SHP77 (cell line): ENCODE measurements around the gene PAK6.

Experiments
- DNase-seq, 2 experiments: peaks; one replicate each; lab custom pipeline; 2025; lab: John Stamatoyannopoulos, UW

Gene PAK6

DNA sequence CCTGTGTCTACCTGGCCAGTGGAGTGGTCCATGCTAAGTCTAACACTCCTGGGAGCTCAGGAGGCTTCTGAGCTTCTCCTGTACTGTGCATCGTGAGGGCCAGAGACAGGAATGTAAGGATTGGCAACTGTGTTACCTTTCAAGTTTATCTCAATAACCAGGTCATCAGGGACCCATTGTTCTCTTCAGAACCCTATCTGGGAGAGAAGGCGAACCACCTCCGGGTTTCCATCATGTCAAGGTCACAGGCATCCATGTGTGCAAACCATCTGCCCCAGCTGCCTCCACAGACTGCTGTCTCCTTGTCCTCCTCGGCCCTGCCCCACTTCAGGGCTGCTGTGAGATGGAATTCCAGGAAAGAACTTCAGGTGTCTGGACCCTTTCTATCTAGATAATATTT lies 38.1 kb downstream of the PAK6 start:
- DNase-seq: no peak

DNA sequence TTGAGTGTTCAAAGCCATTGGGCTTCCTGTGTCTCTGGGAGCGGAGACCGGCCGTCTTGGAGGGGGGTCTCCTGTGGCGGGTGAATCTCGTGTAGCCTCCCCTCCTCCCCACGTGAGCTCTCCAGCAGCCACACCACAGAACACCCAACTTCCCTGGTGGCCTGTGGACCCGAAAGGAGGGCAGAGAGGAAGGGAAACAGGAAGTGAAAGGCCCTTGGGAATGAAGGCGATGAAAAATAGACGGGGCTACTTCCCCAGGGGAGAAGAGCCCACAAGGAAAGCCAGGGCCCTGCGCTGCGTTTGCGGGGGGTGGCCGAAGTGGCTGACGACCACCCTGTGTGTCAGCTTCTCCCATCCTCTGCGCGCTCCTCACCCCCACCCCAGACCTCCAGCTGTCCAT lies 38.6 kb downstream of the PAK6 start:
- DNase-seq: no peak

DNA sequence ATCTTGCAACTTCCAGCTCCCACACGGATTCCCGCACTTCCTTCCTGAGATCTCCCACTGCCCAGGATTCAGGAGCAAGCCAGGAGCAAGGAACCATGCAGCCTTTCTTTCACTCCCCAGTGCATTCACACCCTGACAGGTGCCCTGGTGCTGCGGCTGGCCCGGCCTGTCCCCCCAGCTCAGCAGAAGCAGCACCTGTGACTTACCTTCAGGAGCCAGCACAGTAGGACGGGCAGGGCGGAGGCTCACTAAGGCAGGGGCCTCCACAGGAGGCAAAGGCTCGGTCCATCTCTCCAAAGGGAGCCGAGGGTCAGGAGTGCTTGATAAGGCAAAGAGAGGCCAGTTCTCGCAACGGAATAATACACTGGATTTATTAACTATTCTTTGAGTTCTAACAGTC lies 39.2 kb downstream of the PAK6 start:
- no peak for DNase-seq

DNA sequence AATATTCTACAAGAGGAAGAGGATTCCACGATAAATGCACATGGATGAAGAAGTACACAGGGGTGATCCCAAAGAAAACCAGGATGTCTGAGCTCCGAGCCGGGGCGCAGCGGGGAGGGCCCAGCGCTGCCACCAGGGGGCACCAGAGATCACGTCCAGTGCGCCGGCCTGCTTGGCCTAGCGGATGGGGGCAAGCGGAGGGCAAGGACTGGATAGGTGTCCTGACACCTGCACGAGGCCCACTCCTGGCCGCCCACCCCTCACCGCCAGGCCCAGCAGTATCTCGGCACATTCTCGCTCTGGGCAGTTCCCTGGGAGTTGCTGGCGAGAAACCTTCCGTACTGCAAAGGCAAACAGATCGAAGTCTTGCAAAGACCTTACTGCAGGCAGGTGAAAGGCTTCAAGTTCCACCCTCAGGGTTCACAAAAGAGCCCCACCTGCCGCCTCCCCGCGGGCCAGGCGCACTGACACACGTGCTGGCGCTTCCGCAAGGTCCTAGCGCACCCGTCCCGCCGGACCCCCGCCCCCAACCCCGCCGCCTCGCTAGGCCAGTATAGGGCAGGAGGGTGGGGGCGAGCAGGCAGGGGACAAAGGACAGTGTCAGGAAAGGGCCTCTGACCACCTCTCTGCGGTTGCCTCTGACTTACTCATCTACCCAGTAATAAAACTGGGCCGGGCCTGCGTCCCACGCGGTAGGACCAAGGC lies 40.7 kb downstream of the PAK6 start:
- peak in 1 of 2 experiments; percentile 38 for DNase-seq

DNA sequence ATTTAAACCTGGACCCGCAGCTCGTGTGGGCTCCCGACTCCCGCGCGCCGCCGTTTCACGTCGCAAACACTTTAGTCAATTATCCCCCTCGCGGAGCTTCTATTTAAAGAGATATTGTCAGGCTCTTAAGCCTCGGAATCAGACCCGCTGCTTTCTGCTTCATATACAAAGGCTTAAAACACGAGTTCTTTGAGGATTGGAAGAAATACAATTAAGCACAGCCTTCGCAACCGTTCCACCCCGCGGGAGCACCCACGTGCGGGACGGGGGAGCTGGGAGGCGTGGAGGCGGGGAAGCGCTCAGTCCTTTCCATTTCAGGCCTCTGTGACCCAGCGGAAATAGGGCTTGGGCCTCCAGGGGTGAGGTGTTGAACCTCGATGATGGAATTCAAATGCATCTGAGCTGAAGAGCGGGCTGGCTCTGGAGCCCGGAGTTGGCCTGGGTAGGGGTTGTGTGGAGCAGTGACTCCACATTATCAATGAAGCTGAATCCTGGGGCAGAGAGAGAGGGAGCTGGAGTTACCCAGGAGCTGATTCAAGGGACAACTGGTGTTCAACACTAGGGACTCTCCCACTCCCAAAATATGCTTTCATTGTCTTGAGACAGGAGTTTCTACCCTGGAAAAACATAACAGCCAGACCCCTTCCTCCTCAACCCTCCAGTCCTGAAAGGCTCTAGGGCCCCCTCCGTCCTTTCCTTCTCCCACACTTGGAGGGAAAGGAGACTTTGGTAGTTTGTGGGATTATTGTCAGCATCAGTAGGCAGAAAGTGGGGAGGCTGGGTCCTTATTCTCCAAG lies 41.6 kb downstream of the PAK6 start:
- DNase-seq: no peak

DNA sequence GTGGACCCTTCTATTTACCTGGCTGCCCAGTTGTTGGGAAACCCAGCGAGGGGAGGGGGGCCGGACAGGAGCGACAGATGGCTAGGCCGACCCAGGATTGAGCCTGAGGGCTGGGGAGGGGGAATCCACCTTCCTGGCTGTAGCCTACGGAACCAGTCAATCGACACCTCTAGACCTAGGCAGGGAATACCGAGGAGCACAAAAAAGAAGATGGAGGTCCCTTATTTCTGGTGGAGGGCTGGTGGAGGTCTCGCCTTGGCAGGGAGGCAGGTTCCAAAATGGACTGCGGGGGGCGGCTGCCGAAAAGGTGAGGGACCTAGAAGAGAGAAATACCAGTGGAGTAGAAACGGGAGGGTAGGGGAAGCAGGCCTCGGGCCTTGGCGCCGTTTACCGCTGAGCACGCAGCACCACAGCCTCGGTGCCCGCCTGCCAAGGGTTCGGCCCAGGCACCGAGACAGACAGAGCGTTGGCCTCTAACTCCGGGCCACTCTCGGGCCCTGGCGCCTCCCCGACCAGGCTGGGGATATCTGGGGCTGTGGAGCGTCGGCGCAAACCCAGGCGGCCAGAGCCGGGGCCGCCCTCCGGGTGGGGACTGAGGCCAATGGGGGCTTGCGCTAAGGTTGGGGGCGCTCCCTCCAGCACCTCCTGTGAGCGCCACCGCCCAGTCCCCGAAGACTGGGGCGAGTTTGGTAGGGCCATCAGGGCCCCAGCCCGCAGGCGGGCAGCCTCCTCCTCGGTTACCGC lies 42.4 kb downstream of the PAK6 start:
- no peak for DNase-seq

DNA sequence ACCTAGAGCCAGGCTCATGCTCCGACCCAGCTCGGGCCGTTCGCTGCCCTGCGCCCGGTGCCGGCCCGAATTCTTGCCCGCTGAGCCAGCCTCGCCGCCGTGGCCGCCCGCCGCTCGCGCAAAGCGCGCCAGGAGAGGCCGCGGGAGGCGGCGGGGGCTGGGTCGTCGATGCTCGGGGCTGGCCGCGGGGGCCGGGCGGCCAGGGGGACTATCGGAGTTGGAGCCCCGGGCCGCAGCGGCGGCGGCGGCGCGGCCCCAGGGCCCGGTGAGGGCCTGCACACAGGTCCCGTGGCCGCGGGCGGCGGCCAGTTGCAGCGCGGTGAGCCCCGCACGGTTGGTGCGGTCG lies 42.9 kb downstream of the PAK6 start:
- DNase-seq: no peak

DNA sequence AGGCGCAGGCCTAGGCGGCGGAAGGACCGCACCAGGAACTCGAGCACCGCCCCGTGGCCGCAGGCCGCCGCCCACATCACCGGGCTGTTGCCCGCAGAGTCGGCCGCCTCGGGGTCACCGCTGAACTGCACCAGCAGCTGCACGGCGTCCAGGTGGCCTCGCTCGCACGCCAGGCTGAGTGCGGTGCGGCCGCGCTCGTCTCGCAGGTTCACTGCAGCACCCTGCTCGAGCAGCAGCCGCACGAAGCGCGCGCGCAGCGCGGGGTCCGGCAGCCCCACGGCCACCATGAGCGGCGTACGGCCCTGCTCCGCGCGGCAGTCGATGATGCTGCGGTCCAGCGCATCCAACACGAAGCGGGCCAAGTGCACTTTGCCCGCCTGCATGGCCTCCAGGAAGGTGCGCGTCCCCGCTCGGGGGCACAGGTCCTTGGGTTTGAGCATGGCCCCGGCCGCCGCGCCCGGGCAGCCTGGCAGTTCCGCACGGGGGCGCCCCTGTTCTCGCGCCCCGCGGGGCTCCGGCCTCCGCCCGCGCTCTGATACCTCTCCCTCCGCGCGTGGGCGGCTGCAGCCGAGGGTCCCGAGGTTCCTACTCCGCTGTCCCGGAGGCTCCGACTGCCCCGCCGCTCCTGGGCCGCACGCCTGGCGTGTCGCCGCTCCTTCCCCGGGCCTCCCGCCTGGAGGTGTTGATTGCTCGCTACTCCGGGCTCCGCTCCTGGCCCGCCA lies 43.4 kb downstream of the PAK6 start:
- peak; percentile 42 to 70 for DNase-seq

DNA sequence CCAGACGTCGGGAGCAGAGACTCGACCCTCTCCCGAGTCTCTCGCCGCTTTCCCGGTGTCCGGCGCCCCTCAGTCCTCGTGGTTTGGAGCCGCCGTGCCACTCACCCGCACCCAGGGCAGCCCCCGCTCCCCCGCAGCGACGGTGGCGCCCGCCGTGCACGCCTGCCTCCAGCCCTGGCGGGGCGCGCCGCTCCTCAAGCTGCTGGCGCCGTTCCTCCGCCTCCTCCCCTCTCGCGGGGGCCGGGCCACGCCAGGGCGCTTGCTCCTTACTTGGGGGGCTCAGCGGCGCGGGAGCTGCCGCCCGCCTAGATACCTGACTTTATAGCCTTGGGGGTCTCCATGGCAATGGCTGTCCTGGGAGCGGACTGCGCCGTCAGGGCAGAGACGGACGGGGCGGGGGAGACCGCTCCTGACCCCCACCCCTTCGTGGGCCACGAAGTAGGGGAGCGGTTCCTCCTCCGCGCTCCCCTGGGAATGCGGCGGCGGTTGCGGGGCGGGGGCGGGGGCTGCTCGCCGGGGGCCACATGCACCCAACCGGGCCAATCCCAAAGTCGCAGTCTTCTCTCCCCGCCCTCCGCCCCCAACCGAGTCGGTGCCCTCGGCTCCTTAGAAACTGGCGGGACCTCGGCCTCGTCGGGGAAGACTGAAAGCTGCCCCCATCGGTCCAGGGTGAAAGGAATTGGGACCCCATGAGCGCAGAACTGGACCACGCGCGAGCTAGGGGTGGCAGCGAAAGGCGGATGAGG lies 44.2 kb downstream of the PAK6 start, which contains the start of gene ANKRD63:
ANKRD63 (minus strand) TSS at position 196 of the 746 bp plus-strand sequence. CDS start 478 bp downstream, outside the sequence.
- DNase-seq: no peak

DNA sequence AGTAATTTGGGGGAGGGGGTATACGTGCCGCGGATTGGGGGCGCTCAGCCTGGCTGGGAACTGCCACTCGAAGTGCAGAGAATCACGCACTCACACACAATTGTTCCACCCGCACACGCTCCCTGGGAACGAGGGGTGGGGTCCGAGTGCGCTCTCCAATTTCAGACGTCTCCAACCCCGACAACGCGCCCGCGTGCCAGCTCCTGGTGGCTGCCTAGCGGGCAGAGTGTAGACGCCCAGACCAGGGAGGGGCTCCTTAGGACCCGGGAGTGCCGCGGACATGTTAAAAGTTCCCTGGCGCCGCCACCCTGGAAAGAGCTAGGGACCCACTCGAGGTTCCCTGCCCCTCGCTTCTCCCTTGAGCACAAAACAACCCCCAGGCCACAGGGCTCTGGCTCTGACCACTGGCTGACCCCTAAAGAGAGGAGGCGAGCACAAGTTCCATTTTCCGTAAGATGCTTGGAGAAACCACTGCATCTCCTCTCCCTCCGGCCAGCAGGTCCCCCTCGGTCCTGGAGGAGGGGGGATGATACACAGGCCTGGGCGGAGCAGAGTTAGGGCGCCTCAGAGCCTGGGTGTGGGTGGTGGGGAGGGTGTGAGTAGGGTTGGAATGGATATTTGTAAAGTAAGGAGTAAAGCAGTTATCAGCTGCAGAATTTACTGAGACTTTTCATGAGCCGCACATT lies 44.9 kb downstream of the PAK6 start:
- no peak for DNase-seq

DNA sequence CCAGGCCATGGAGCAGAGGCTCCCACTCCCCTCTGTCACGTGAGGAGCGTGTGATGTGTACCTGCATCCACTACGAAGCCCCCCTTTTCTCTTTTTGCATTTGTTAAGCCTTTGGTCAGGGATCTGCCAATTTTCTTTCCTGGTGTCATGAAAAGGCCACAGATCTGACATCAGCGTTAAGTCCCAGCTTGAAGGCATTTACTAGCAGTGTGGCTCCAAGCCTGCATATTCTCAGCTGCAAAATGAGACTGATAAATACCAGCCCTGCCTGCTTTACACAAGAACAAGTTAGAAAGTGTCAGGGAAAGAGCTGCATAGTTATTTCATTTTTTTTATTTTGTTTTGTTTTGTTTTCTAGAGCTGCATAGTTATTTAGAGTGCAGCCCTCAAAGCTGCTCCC lies 46.3 kb downstream of the PAK6 start:
- DNase-seq: no peak

DNA sequence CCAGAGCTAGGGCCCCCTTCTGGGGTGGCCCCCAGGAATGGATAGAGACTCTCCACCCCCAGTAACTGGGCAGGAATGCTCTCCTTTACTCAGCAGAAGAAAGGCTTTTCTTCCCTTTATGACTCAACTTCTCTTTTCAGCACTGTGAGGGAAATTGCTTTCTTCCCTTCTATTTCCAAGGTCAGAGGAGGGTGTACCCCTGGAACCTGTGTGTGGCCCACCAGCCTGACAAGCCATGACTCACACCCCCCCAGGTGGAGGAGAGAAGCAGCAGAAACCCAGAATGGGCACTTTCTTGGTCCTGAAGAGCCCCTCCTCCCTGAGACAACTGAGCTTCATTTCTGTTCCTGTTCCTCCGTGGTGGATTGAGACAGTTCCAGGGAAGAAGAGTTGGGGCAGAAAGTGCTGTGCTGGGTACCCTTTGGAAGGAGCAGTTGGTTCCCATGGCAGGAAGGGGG lies 46.7 kb downstream of the PAK6 start:
- DNase-seq: no peak

DNA sequence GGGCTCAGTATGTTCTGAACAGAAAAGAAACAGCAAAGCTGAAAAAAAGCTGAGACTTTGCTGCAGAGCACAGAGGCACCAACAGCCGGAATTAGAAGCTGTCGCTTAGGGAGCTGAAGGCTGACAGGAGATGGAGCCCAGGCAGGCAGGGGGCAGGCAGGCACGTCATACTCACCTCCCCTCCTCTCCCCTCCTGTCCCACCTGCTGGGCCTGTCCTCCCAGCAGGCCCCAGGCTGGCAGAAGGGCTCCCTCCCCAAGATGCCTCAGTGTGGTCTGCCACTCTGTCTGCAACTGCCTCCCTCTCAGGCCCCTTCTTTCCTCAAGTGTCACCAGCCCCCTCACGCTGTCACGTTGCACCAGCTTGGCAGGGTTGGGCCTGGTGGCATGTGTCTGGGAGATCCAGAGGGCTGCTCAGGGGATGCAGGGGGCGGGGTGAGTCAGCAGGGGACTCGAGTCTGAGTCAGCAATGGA lies 47.2 kb downstream of the PAK6 start:
- no peak for DNase-seq

DNA sequence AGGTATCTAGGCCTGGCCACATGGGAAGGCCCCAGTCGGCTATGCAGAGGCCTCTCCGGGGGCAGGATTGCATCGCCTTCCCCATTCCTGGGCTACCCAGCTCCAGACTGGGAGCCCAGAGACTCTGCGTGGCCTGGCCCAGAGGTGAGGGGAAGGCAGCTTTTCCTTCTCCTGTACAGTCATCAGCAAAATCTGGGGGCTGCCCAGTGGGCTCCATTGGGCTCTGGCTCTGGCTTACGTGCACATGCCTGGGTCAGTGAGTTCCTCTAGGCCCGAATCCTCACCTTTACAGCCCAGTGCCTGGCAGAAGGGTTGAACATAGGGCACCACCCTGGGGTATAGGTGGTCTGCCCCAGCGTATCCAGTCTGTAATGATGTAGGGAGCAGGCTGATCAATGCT lies 47.9 kb downstream of the PAK6 start:
- no peak for DNase-seq

DNA sequence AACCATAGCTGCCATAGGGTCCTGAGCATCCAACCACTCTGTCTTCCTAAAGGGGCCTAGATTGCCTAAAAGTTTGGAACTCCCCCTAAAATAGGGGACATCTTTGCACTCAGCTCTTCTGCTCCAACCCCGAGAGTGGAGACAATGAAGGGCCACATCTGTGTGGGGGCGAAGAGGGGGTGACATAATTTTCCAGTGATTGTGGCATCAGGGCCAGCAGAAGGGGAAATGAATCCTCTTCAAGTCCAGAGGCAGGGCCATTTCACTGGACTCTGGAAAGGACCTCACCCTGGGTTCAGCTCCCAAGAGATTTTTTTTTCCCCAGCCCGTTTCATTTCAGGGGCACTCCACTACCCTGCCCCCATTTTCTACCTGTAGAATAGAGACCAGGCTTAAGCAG lies 48.6 kb downstream of the PAK6 start:
- DNase-seq: no peak

DNA sequence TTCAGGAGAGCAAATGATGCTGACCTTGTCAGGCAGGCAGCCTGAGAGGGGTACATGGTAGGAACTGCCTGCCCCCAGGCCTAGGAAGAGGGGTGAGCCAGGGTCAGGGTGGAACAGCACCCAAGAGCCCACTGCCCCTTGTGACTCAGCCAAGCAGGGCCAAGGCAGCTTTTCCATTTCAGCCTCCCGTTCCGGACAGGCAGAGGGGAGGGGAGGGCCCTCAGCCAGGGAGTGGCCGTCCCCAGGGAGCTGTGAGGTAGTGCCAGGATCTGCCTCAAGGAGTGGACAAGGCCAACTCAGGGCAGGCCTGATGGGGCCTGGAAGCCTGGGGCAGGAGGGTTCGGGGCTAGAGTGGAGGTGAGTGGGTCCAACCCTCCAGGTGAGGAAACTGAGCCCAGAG lies 49.1 kb downstream of the PAK6 start:
- DNase-seq: no peak

DNA sequence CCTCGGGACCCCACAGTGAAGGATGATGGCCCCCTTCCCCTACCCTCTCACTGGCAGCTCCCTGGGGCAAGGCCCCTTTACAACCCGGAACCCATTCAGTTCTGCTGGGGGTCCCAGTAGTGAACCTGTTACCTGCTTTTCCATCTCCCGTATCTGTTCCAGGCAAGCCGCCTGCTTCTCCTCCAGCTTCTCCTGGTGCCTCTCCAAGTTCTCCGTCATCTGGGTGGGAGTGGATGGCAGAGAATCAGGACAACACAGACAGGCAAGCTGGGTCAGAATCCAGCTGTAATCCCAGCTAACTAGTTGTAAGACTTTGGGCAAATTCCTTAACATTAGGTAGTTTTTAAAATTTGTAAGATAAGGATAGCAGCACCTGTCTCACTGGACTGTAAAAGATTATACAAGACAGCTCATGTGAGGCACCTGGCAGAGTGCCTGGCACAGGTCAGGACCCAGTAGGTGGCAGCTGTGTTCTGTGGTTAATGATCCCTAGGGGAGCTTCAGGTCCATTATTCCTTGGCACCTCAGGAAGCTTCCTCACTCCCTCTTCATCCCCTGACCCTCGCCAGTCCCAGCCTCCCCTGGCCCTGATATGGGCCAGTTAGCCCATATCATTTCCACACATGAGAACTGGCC lies 50.4 kb downstream of the PAK6 start:
- peak in 1 of 2 experiments; percentile 37 for DNase-seq

DNA sequence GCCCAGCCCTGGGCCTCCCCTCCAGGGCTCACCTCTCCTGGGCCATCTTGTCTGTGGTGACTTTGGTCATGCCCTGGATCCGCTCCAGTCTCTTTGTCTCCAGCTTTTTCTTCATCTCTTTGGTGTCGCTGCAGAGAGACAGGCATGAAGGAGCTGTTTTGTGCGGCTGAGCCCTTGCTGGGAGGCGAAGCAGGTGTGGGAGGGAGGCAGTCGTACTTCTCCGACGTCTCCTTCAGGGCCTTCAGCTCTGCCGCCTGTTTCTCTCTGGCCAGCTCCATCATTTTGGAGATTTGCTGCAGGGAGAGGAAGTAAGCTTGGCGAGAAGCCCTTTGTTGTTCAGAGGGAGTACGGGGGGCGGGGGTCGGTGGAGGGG lies 51.7 kb downstream of the PAK6 start:
- DNase-seq: no peak

DNA sequence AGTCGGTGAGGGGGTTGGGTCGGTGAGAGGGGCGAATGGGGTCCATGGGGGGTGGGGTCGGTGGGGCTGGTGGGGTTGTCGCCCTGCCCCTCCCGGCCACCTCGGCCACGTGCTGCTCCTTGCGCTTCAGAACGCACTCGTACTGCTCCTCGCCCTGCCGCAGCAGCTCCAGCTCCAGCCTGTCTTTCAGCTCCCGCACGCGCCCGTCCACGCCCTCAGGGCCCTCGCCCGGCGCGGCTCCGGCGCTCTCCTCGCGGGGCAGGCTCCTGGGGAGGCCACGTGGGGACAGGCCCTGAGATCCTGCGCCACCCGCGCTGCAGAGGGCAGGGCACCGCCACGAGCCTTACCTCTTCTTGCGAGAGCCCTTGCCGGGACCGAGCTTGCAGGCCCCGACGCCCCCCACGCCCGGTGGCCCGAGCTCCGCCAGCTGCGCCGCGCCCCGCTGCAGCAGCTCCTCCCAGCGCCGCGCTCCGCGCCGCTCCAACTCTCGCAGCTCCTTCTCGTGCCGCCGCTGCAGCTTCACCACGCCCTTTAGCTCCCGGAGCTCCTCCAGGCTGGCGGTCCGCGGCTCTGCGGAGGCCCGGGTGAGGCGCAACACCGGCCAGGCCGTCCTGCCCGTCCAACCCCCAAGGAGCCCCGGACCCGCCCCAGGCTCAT lies 52.2 kb downstream of the PAK6 start:
- DNase-seq: peak; percentile 49 to 75

DNA sequence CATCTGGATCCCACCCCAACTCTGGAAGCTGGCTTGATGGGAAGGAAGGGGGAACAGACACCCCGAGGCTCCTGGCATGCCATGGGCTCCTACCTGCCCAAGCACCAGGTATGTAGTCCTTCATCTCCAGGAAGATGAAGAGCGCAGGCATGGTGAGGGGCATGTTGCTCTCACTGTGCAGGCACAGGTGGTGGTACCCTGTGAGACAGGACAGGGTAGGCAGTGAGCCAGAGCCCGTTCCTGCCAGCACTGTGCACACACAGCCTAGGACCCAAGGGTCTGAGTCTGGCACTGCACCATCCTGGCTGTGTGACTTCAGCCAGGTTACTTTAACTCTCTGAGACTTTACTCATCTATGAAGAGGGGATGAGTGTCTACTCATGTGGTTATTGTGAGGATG lies 53.4 kb downstream of the PAK6 start:
- no peak for DNase-seq
